HEK293 (cell line): Measurements from ENCODE around the gene C19orf12.

Experiments used
- KLF1 ChIP-seq: fragments of 450-650 bp; formaldehyde crosslinking; IDR thresholded peaks from 2 replicates; pipeline ENCODE4 v1.5.1; 2016; ENCODE audit warnings: missing biosample characterization, missing genetic modification characterization
- ZNF24 ChIP-seq: fragments of 450-650 bp; formaldehyde crosslinking; IDR thresholded peaks from 2 replicates; pipeline ENCODE4 v1.5.1; 2016; ENCODE audit warnings: missing biosample characterization, missing genetic modification characterization

DNA sequence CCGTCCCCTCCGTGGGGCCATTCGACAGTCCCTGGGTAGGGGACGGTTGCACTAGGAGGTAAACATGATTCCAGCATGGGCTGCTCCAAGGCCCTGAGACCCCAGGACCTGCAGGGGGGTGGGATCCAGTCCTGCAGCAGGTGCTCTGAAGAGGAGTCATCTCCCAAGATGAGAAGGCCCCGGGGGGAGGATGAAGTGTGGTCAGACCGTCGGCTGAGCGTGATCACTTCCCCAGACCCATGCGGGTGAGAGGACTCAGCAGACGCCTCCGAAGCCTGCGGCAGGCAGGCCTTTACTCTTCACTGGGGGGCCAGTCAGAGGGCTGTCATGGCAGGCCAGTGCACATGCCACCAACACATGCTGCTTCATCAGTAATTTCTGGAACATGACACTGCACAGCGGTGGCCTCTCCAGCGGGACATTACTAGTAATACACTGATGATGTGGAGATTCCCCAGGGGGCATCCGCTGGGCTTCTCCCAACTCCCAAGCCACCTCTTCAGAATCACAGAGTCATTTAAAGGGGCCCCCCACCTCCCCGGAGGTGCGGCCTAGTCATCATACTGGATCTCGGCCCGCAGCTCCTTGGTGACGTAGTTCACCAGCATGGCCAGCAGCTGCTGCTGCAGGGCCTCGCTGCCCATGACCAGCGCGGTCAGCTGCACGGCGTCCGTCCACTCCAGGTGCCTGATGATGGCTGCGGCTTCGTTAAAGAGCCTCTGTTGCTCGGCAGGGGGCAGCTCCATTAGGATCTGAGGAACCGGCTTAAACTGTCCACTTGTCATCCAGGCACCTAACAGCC lies 12.7 kb downstream of the C19orf12 start:
- TF ChIP-seq ZNF24 (tag by site-specific recombination) (no peak), KLF1 (tag by site-specific recombination) (no peak)
